GM12878 (cell line): ENCODE measurements around the gene TBCCD1. TPM values are rescaled to one million over a fixed set of nuclear protein-coding genes. Genes with fewer than 3 reads are reported as not detected.

Source experiments
- ATAC-seq: fragments of 200-7000 bp; cut with Tn5 transposase; 3 replicates; pipeline ENCODE4 v1.9.1; 2020; ENCODE audit warnings: mild to moderate bottlenecking, moderate library complexity
- BruUV-seq: library from RNA; stranded (reverse); fragments of 400-500 nt; replicated peaks from 2 replicates; lab custom pipeline; 2021; lab: Mats Ljungman, UMichigan
- CTCF ChIA-PET: fragments of 300-600 bp; sonication (Branson Sonifier 250); formaldehyde crosslinking; extraction: SDS; loops from one replicate; lab custom pipeline; 2021; ENCODE audit warnings: inconsistent platforms; lab: Yijun Ruan, JAX
- POLR2A ChIA-PET: fragments of 350-600 bp; formaldehyde crosslinking; extraction: SDS; loops from one replicate; lab custom pipeline; 2021; ENCODE audit warnings: inconsistent platforms; lab: Charles Lee
- RAD21 ChIA-PET: fragments of 300-600 bp; sonication (Branson Sonifier 250); formaldehyde crosslinking; loops from one replicate; lab custom pipeline; 2023; ENCODE audit warnings: antibody characterized with exemption; ENCODE audit not compliant: unreplicated experiment; lab: Charles Lee
- SMC1A ChIA-PET: fragments of 300-600 bp; sonication (Branson Sonifier 250); formaldehyde crosslinking; loops from one replicate; lab custom pipeline; 2023; ENCODE audit not compliant: unreplicated experiment, uncharacterized antibody; lab: Charles Lee
- DNase-seq: peaks from one replicate; pipeline ENCODE4 v3.0.0-alpha.2; 2011; ENCODE audit warnings: low read depth, low spot score
- FAIRE-seq: peaks from 3 replicates; lab custom pipeline; 2011; peaks lifted over from hg19 to GRCh38; lab: Jason Lieb, UNC
- H2AFZ ChIP-seq: 2 replicates; pipeline ENCODE4 v1.6.0; 2011; ENCODE audit warnings: low read depth, low read length, control low read depth; ENCODE audit not compliant: control insufficient read depth
- H3K27ac ChIP-seq: 2 replicates; pipeline ENCODE4 v1.5.1; 2011; ENCODE audit warnings: control low read depth; ENCODE audit not compliant: control insufficient read depth, insufficient read depth
- H3K27me3 ChIP-seq, 2 experiments: replicated peaks in 1 of 2; 2 replicates each; pipeline versions ENCODE4 v1.6.0 to v1.6.1; 2011; ENCODE audit warnings: low read length in 1 of 2; ENCODE audit not compliant: control insufficient read depth in 2 of 2, insufficient read depth in 2 of 2
- H3K36me3 ChIP-seq, 2 experiments: 2 replicates each; pipeline ENCODE4 v1.5.1; 2011; ENCODE audit warnings: low read length in 1 of 2; ENCODE audit not compliant: control insufficient read depth in 2 of 2, insufficient read depth in 2 of 2
- H3K4me1 ChIP-seq: 2 replicates; pipeline ENCODE4 v1.6.1; 2011; ENCODE audit warnings: mild to moderate bottlenecking, low read length, moderate library complexity, mixed read lengths; ENCODE audit not compliant: control insufficient read depth, insufficient read depth
- H3K4me2 ChIP-seq: 2 replicates; pipeline ENCODE4 v1.6.0; 2011; ENCODE audit warnings: control low read depth; ENCODE audit not compliant: control insufficient read depth, insufficient read depth
- H3K4me3 ChIP-seq: fragments of 200-600 bp; sonication (generic); 2 replicates; pipeline ENCODE4 v1.5.1; 2016
- H3K79me2 ChIP-seq: 2 replicates; pipeline ENCODE4 v1.6.0; 2011; ENCODE audit warnings: low read length; ENCODE audit not compliant: control insufficient read depth, insufficient read depth
- H3K9ac ChIP-seq: 2 replicates; pipeline ENCODE4 v1.8.0; 2011; ENCODE audit warnings: low read length, control low read depth, mixed read lengths; ENCODE audit not compliant: control insufficient read depth, insufficient read depth
- H3K9me3 ChIP-seq: replicated peaks from 3 replicates; pipeline ENCODE4 v1.5.1; 2011; ENCODE audit warnings: mild to moderate bottlenecking, low read length; ENCODE audit not compliant: control insufficient read depth, insufficient read depth
- H4K20me1 ChIP-seq: 2 replicates; pipeline ENCODE4 v1.6.0; 2011; ENCODE audit not compliant: control insufficient read depth, insufficient read depth
- DPF2 ChIP-seq: fragments of 450-650 bp; IDR thresholded peaks from 2 replicates; pipeline ENCODE4 v1.6.1; 2017; ENCODE audit warnings: mild to moderate bottlenecking
- FOS ChIP-seq: IDR thresholded peaks from 3 replicates; pipeline ENCODE4 v1.6.1; 2011; ENCODE audit warnings: borderline replicate concordance; ENCODE audit not compliant: insufficient read length; ENCODE audit errors: extremely low read depth
- LARP7 ChIP-seq: fragments of 450-650 bp; IDR thresholded peaks from 2 replicates; pipeline ENCODE4 v1.6.1; 2017; ENCODE audit warnings: mild to moderate bottlenecking
- NR2C1 ChIP-seq: fragments of 450-650 bp; IDR thresholded peaks from 2 replicates; pipeline ENCODE4 v1.6.1; 2017; ENCODE audit warnings: antibody characterized with exemption, mild to moderate bottlenecking, moderate library complexity
- PAX8 ChIP-seq: fragments of 450-650 bp; IDR thresholded peaks from 2 replicates; pipeline ENCODE4 v1.6.1; 2017; ENCODE audit warnings: mild to moderate bottlenecking, moderate library complexity
- RAD21 ChIP-seq: IDR thresholded peaks from 2 replicates; pipeline ENCODE4 v1.6.1; 2011; ENCODE audit warnings: mild to moderate bottlenecking, low read depth, low read length, moderate library complexity; ENCODE audit not compliant: insufficient read depth
- SP1 ChIP-seq: IDR thresholded peaks from one replicate; pipeline ENCODE4 v1.6.1; 2011; ENCODE audit warnings: low read depth, low read length
- SRF ChIP-seq, 2 experiments: IDR thresholded peaks; 2 replicates each; pipeline ENCODE4 v1.6.1; 2011; ENCODE audit warnings: low read depth in 2 of 2, low read length in 2 of 2, mild to moderate bottlenecking in 1 of 2, moderate library complexity in 1 of 2
- ZBED1 ChIP-seq: IDR thresholded peaks from 2 replicates; pipeline ENCODE4 v1.6.1; 2016; ENCODE audit warnings: borderline replicate concordance
- ZSCAN29 ChIP-seq: fragments of 450-650 bp; IDR thresholded peaks from 2 replicates; pipeline ENCODE4 v1.6.1; 2017; ENCODE audit warnings: mild to moderate bottlenecking, moderate library complexity
- WGBS: methylation state at CpG from one replicate; pipeline ENCODE4 v1.1.6; 2016; ENCODE audit warnings: low lambda C conversion rate; ENCODE audit not compliant: insufficient replicate concordance, insufficient coverage; ENCODE audit errors: missing lambda C conversion rate; 5-methylcytosine and 5-hydroxymethylcytosine counted together
- in situ Hi-C: fragments of 300-500 bp; cut with MboI; formaldehyde crosslinking; loops from 9 replicates; pipeline ENCODE4 v1.14.3; 2018; ENCODE audit warnings: mixed read lengths
- intact Hi-C: fragments of 100-400 bp; cut with micrococcal nuclease; formaldehyde crosslinking; loops from one replicate; pipeline ENCODE4 v1.14.2; 2022; ENCODE audit not compliant: unreplicated experiment
- polyA plus RNA-seq, 11 experiments: library from polyadenylated mRNA; depleted of rRNA in 4 of 11; unstranded in 6 of 11; stranded (reverse) in 5 of 11; fragments of >200 nt; fragmentation: Nextera tagmentation in 4 of 11; fragmentation: Illumina TruSeq in 1 of 11; extraction: Ambion mirVana in 4 of 11; extraction: Trizol in 1 of 11; gene quantifications; 1 replicate in 1 of 11; 2 replicates in 10 of 11; pipeline versions ENCODE4 v1.2.1 to v1.2.3, GENCODE V29; 2011 to 2016; ENCODE audit warnings: inconsistent platforms in 2 of 11, missing spikeins in 2 of 11, low read depth in 1 of 11
- total RNA-seq, 4 experiments: library from RNA; depleted of rRNA in 3 of 4; stranded (reverse); fragments of >200 nt in 3 of 4; fragmentation: Illumina TruSeq in 1 of 4; extraction: Trizol in 1 of 4; gene quantifications; 2 replicates each; pipeline versions ENCODE4 v1.2.1 to v1.2.3, GENCODE V29; 2013 to 2021
- TF ChIP-seq, protein P1 (sequence below): fragments of 450-650 bp; formaldehyde crosslinking; IDR thresholded peaks from 2 replicates; pipeline ENCODE4 v1.5.0; 2022; ENCODE audit warnings: mild to moderate bottlenecking, missing genetic modification characterization
- TF ChIP-seq, protein P2 (sequence below), 3 experiments: IDR thresholded peaks in 2 of 3; conservative IDR thresholded peaks in 1 of 3; 2 replicates each; pipeline ENCODE4 v1.5.1; 2011; ENCODE audit warnings: low read depth in 3 of 3, low read length in 3 of 3, mild to moderate bottlenecking in 3 of 3, control low read depth in 2 of 3, moderate library complexity in 2 of 3, inconsistent platforms in 1 of 3, mixed read lengths in 1 of 3; ENCODE audit not compliant: control insufficient read depth in 2 of 3, insufficient read depth in 1 of 3; ENCODE audit errors: extremely low read depth in 1 of 3

The TBCCD1 gene
- total and polyA plus RNA-seq, 10 of the 15 experiments (the other 5 are each of a cell fraction or from before 2014, with no cell fraction given) = 6.9 to 23.4 (median 14.7) TPM

DNA sequence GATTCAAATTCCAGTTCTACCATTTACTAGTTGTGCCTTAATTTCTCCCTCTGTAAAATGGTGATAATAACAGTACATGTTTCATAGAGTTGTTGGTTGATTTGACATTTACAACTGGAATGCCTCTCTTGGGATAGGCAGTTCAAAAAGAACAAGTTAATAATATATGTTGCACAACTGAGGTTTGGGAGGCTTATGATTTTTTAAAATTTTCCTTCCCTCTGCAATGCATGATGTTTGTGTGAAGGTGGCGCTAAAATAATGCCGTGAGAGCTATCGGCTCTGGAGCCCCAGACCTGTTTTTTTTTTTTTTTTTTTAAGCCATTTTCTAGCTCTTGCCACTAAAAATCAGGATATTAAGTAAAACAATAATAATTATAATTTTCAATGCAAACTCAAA is 22.0 kb upstream of the TBCCD1 start:
- FAIRE-seq = no peak
- no TSS peak for BruUV-seq

DNA sequence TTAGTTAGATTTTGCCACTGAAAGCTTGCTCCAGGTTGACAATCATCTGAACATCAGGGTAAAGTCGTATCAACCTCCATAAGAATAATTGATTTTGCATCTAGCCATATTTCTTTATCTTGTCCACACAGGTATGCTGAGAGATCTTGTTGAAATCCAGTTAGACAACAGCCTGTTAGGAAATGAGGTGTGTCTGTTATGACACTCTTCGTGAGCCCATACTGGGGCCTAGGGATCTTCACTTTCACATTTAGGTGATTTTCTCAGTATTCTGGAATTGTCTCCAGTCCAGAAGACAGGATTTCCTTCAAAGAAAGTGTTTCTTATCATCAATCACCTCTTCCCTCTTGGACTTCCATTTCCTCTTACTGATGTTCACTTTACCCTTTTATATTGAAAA is 21.5 kb upstream of the TBCCD1 start:
- in situ Hi-C loops (no loop called here), intact Hi-C loops (no loop called here)
- Histone ChIP-seq H3K9me3 (no peaks in the 10 kb centered on the region), H3K4me3 (no peak overlapping the region), H3K27ac (no peak overlapping the region), H3K4me1 (no peaks in the 10 kb centered on the region), H3K36me3 (peaks cover 1 to 16% of the 10 kb centered on the region in 2 experiments; a peak in 3 of 4 replicates), H2AFZ (no peak overlapping the region), H4K20me1 (no peaks in the 10 kb centered on the region), H3K4me2 (no peak overlapping the region), H3K9ac (no peak overlapping the region), H3K27me3 (peaks cover 0 to 2% of the 10 kb centered on the region in 2 experiments; a peak in 1 of 4 replicates), H3K79me2 (no peaks in the 10 kb centered on the region)
- ChIA-PET SMC1A (no interaction called here), POLR2A (no interaction called here), RAD21 (no interaction called here), CTCF (interaction anchor here (0.6 to 2.9 kb wide), 3 partner anchors 21 to 28 kb away, joined by 3 to 11 read pairs (median 4); no protein-coding TSS in a partner anchor)
- BruUV-seq = no TSS peak
- ATAC-seq = no peak
- no peak for DNase-seq
- no peak for FAIRE-seq
- 49% methylated on average over 2 of the region's 2 CpGs for WGBS
- TF ChIP-seq PAX8 = no peak
- TF ChIP-seq FOS = no peak
- TF ChIP-seq DPF2 = no peak
- TF ChIP-seq, protein P1, sequence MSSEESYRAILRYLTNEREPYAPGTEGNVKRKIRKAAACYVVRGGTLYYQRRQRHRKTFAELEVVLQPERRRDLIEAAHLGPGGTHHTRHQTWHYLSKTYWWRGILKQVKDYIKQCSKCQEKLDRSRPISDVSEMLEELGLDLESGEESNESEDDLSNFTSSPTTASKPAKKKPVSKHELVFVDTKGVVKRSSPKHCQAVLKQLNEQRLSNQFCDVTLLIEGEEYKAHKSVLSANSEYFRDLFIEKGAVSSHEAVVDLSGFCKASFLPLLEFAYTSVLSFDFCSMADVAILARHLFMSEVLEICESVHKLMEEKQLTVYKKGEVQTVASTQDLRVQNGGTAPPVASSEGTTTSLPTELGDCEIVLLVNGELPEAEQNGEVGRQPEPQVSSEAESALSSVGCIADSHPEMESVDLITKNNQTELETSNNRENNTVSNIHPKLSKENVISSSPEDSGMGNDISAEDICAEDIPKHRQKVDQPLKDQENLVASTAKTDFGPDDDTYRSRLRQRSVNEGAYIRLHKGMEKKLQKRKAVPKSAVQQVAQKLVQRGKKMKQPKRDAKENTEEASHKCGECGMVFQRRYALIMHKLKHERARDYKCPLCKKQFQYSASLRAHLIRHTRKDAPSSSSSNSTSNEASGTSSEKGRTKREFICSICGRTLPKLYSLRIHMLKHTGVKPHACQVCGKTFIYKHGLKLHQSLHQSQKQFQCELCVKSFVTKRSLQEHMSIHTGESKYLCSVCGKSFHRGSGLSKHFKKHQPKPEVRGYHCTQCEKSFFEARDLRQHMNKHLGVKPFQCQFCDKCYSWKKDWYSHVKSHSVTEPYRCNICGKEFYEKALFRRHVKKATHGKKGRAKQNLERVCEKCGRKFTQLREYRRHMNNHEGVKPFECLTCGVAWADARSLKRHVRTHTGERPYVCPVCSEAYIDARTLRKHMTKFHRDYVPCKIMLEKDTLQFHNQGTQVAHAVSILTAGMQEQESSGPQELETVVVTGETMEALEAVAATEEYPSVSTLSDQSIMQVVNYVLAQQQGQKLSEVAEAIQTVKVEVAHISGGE (CRISPR knock-in tag) = no peak
- no peak for TF ChIP-seq ZSCAN29
- TF ChIP-seq SRF (IDR thresholded peaks at IDR 0.05; ENCODE audit: low read depth in 2 of 2, low read length in 2 of 2) = no peak
- no peak for TF ChIP-seq NR2C1
- TF ChIP-seq SP1 = no peak
- TF ChIP-seq LARP7 = no peak

More for the DNA sequence above, 22.0 kb upstream of the TBCCD1 start:
- CTCF ChIA-PET = interaction anchor here (1.2 to 2.7 kb wide), 2 partner anchors 21 to 28 kb away, joined by 4 to 12 read pairs; no protein-coding TSS in a partner anchor
- Histone ChIP-seq H3K9me3 (no peaks in the 10 kb centered on the region), H3K36me3 (peaks cover 1 to 12% of the 10 kb centered on the region in 2 experiments; a peak in 3 of 4 replicates), H3K4me1 (no peaks in the 10 kb centered on the region), H3K9ac (no peak overlapping the region), H3K79me2 (no peaks in the 10 kb centered on the region), H3K4me3 (no peak overlapping the region), H3K4me2 (no peak overlapping the region), H3K27ac (no peak overlapping the region), H3K27me3 (peaks cover 0 to 2% of the 10 kb centered on the region in 2 experiments; a peak in 1 of 4 replicates), H2AFZ (no peak overlapping the region), H4K20me1 (no peaks in the 10 kb centered on the region)
- POLR2A ChIA-PET = interaction anchor here (0.6 kb wide), 1 partner anchor 607 kb away, joined by 3 read pairs; no protein-coding TSS in a partner anchor
- in situ Hi-C loops = no loop called here
- no peak for DNase-seq
- no peak for ATAC-seq
- RAD21 ChIA-PET = no interaction called here
- WGBS = 74% methylated on average over 3 of the region's 3 CpGs
- SMC1A ChIA-PET = no interaction called here
- TF ChIP-seq ZBED1 (no peak), RAD21 (peak; percentile 29)
- TF ChIP-seq, protein P2, sequence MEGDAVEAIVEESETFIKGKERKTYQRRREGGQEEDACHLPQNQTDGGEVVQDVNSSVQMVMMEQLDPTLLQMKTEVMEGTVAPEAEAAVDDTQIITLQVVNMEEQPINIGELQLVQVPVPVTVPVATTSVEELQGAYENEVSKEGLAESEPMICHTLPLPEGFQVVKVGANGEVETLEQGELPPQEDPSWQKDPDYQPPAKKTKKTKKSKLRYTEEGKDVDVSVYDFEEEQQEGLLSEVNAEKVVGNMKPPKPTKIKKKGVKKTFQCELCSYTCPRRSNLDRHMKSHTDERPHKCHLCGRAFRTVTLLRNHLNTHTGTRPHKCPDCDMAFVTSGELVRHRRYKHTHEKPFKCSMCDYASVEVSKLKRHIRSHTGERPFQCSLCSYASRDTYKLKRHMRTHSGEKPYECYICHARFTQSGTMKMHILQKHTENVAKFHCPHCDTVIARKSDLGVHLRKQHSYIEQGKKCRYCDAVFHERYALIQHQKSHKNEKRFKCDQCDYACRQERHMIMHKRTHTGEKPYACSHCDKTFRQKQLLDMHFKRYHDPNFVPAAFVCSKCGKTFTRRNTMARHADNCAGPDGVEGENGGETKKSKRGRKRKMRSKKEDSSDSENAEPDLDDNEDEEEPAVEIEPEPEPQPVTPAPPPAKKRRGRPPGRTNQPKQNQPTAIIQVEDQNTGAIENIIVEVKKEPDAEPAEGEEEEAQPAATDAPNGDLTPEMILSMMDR (IDR thresholded peaks at IDR 0.05 in 2 of 3, conservative IDR thresholded peaks at IDR 0.05 in 1 of 3; ENCODE audit: control insufficient read depth in 2 of 3, extremely low read depth in 1 of 3, insufficient read depth in 1 of 3, low read depth in 3 of 3, low read length in 3 of 3) = peak in 2 of 3 experiments; percentile 10 to 16; a peak in 2 of 6 replicates
- intact Hi-C loops = no loop called here
